Activated naive CD8-positive, alpha-beta T cell treated with anti-CD3 and anti-CD28 coated beads for 36 hours (primary cell): Measurements from ENCODE around the gene FUT7. TPM values are rescaled to one million over a fixed set of nuclear protein-coding genes. Genes with fewer than 3 reads are reported as not detected.
"Not testable (repeated sequence)": the region's sequence is repeated elsewhere in the genome, so short reads cannot be mapped to it uniquely, and the experiment has no call there.

Experiments used
- DNase-seq: peaks from one replicate; pipeline ENCODE4 v3.0.0; 2021
- H3K27ac Mint-ChIP-seq: one replicate; pipeline ENCODE4 v1.8.0; 2022; ENCODE audit warnings: mild to moderate bottlenecking, moderate library complexity, mixed read lengths
- H3K27me3 Mint-ChIP-seq: one replicate; pipeline ENCODE4 v1.8.0; 2022; ENCODE audit warnings: mild to moderate bottlenecking, mixed read lengths
- H3K36me3 Mint-ChIP-seq: one replicate; pipeline ENCODE4 v1.8.0; 2021; ENCODE audit warnings: mild to moderate bottlenecking, mixed read lengths
- H3K4me1 Mint-ChIP-seq: one replicate; pipeline ENCODE4 v1.8.0; 2021; ENCODE audit warnings: mixed read lengths
- H3K4me3 Mint-ChIP-seq: one replicate; pipeline ENCODE4 v1.8.0; 2022; ENCODE audit warnings: mild to moderate bottlenecking, moderate library complexity, mixed read lengths
- H3K9me3 Mint-ChIP-seq: one replicate; pipeline ENCODE4 v1.8.0; 2022; ENCODE audit warnings: mixed read lengths
- total RNA-seq, 2 experiments: library from RNA; stranded (reverse); gene quantifications; one replicate each; pipeline ENCODE4 v1.2.3, GENCODE V29; 2021

The FUT7 gene
- total RNA-seq, 2 experiments from 2014 or later = not detected

GRCh38 chr9:137069508-137070091 is 37.7 kb upstream of the FUT7 start:
- Mint-ChIP-seq H3K27me3 (peaks cover 4% of the 10 kb centered on the region), H3K27ac (no peak overlapping the region), H3K36me3 (no peaks in the 10 kb centered on the region), H3K4me1 (peaks cover 8% of the 10 kb centered on the region), H3K9me3 (no peaks in the 10 kb centered on the region), H3K4me3 (peak overlapping the region; percentile 66)
- no peak for DNase-seq

DNA sequence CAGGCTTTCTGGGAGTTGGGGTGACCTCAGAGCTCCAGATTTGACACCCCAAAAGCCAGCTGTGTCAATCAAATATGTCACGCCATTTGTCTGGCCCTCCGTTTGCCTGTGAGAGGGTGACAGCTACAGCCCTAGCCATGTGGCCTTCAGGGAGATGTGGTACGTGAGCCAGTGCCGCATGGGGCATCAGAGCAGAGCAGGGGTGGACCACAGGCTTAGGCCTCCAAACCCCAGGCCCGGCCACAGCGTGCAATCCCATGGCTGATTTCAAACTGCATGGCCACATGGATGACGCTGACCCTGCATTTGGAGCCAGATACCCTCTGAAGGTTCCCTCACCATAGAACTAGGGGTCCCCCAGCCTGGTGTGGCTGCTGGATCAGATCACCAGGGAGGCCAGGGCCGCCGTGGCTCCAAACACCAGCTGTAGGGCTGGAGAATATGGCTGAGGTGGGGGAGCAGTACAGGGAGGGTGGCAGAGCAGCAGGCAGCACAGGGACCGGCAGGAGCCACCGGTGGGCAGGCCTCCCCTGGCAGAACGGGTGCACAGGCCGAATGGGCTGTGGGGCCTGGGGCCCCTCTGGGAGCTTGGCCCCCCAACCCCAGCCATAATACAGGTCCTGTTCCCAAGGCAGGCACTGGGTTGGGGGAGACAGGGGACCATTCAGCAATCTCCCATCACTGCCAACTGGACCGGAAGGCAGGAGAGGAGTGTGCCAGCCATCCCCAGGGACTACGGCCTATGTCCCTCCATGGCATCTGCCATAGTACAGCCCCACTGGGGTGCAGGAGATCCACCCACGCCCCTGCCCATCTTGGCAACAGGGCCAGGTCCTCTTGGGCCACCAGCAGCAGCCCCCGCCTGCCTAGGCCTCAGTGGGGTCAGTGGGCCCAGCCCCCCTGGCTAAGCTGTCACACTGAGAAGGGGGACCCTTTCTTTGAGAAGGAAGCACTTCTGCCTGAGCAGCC is 36.9 kb upstream of the FUT7 start:
- Mint-ChIP-seq H3K4me1 (peaks cover 11% of the 10 kb centered on the region), H3K36me3 (peaks cover 3% of the 10 kb centered on the region), H3K27me3 (peaks cover 4% of the 10 kb centered on the region), H3K9me3 (no peaks in the 10 kb centered on the region), H3K27ac (no peak overlapping the region), H3K4me3 (peak overlapping the region; percentile 66)
- DNase-seq = no peak

DNA sequence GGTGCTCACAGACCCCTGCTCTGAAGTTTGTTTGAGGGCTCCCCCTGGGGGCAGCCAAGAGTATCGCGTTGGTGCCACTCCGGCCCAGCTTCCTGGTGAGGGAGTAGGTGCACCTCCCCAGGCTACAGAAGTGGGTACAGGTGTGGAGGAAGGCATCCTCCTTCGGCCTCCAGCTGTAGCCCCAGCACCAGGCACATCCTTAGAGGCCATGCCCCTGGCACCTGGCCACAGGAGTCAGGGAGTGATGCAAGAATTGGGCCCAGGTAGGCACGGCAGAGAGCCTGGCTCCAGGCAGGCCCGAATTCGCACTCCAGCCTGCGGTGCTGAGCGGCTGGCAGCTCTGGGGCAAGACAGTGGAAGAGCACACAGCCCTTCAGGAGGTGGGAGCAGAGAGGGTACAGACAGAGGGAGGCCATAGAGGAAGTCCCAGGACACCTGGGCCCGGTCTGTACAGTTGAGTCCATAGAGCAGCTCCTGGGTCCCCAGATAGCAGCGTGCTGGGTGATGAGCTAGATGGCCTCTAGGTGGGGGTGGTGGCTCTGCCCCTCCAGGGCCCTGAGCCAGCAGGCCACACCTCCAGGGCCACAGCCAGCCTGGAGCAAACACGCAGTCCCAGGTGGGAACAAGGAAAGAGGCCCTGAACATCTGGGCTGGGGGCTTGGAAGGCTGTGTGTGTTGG is 36.1 kb upstream of the FUT7 start:
- peaks cover 4% of the 10 kb centered on the region for H3K27me3 Mint-ChIP-seq
- no peak overlapping the region for H3K27ac Mint-ChIP-seq
- peaks cover 11% of the 10 kb centered on the region for H3K4me1 Mint-ChIP-seq
- H3K4me3 Mint-ChIP-seq = peak overlapping the region; percentile 56
- peaks cover 3% of the 10 kb centered on the region for H3K36me3 Mint-ChIP-seq
- H3K9me3 Mint-ChIP-seq = no peaks in the 10 kb centered on the region
- peak; percentile 88 for DNase-seq

DNA sequence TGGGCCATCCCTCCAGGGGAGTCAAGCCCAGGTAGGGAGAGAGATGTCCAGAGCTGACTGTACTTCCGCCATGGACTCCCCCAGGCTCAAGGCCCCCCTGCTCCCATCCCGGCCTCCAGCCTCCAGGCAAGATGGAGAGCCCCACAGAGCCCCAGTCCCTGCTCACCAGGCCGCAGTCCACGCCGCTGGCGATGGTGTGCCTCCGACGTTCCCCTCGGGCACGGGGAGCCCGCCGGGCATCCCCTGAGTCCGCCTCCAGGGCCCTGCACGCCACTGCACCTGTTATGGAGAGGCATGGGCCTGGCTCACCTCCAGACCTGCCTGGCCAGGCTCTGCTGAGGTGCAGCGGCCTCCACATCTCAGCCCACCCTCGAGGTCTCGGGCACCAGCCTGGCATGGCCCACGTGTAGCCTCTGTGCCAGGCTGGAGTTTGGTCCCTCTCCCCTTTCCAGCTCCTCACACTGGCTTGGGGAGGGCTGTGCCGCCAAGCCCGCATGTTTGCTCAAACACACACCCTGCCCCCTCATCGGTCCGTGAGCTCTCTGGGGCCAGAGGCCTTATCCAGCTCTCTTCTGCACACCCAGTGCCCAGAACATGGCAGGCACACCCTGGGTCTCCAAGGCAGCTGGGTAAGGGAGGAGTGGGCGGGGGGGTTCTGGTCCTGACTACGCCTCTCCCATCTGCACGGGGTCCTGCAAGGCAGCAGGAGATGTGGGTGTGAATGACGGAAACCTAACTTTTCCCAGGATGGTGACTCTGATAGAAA is 34.4 kb upstream of the FUT7 start:
- peaks cover 11% of the 10 kb centered on the region for H3K4me1 Mint-ChIP-seq
- no peaks in the 10 kb centered on the region for H3K9me3 Mint-ChIP-seq
- no peak for DNase-seq
- no peak overlapping the region for H3K27ac Mint-ChIP-seq
- H3K27me3 Mint-ChIP-seq = peaks cover 4% of the 10 kb centered on the region
- no peak overlapping the region for H3K4me3 Mint-ChIP-seq
- peaks cover 3% of the 10 kb centered on the region for H3K36me3 Mint-ChIP-seq

DNA sequence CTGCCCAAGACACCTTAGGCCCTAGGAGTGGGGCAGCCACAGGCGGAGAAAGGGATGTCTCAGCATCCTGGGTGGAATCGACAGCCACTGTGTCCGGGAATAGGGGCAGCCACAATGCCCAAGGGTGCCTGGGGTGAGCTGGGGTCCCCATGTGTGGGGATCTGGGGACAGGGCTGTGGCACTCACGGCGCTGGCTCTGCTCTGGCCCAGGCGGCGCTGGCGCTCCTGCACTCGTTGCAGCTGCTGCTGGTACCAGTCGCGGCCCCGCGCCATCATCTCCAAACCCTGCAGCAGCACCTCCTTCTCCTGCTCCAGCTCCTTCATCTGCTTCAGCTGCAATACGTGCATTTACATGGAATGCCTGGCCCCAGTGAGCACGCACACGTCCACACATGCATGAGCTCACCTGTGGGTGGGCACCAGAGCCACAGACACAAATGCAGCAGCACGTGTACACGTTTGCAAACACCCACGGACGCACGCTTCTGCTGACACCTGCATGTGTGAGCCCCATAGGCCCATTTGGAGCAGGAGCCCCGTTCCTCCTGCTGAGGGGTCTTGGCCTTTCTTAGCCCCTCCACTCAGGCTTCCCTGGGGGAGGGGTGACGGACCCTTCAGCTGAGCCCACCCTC is 33.6 kb upstream of the FUT7 start:
- DNase-seq = no peak

DNA sequence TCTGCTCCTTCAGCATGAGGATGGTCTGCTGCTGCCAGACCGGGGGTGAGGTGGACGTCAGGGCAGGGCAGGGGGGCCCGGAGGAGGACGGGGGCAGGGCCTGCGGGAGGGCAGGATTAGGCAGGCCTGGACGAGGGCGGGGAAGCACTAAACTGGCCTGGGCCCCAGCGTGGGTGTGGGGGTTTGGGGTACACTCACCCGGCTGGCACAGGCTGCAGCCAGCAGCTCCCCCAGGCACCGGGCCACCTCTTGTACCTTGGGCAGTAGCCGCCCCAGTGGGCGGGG is 32.9 kb upstream of the FUT7 start:
- Mint-ChIP-seq H3K27ac (no peak overlapping the region), H3K4me3 (no peak overlapping the region), H3K36me3 (peaks cover 3% of the 10 kb centered on the region), H3K27me3 (peaks cover 4% of the 10 kb centered on the region), H3K9me3 (no peaks in the 10 kb centered on the region), H3K4me1 (peaks cover 7% of the 10 kb centered on the region)
- no peak for DNase-seq

More for the DNA sequence above, 33.6 kb upstream of the FUT7 start:
- Mint-ChIP-seq H3K4me1 (peaks cover 7% of the 10 kb centered on the region), H3K27ac (no peak overlapping the region), H3K4me3 (no peak overlapping the region), H3K36me3 (peaks cover 3% of the 10 kb centered on the region), H3K9me3 (no peaks in the 10 kb centered on the region), H3K27me3 (peaks cover 4% of the 10 kb centered on the region)

DNA sequence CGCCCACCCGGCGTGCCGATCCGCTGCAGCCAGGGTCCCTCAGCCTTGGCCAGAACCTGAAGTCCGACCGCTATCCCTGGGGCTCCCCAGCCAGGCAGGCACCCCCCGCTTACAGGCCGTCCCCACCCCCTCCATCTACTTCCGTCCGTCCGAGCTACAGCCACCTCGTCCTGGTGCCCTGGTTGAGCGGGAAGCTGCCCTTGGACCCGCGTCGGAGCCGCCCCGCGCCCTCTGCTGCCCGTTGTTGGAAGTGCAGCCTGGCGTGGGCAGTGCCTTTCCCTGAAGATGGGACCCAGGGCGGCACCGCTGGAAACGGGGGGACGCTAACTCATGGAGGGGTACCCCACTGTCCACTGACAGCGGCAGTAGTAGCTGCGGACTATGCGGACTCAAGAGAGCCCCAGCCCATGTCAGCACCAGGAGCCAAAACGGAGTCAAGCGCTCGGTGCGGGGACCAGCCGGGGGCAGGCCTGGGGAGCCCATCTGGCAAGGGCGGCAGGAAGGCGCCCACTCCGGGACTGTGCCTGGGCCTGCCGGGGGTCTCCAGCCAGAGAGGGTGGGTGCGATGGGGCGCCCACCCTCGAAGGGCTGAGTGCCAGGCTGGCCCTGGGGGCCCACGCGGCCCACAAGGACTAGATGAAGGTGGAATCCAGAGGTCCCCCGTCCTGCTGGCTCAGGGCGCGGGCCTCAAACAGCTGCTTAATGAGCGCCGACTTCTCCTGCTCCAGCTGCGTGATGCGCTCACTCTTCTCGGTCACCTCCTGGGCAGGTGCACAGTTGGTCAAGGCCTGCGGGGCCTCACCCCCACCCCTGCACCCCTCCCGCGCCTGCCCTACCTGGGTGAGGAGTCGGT is 32.4 kb upstream of the FUT7 start:
- H3K36me3 Mint-ChIP-seq = peaks cover 3% of the 10 kb centered on the region
- peak; percentile 60 for DNase-seq
- H3K9me3 Mint-ChIP-seq = no peaks in the 10 kb centered on the region
- peaks cover 7% of the 10 kb centered on the region for H3K4me1 Mint-ChIP-seq
- no peak overlapping the region for H3K4me3 Mint-ChIP-seq
- peaks cover 4% of the 10 kb centered on the region for H3K27me3 Mint-ChIP-seq
- H3K27ac Mint-ChIP-seq = no peak overlapping the region

DNA sequence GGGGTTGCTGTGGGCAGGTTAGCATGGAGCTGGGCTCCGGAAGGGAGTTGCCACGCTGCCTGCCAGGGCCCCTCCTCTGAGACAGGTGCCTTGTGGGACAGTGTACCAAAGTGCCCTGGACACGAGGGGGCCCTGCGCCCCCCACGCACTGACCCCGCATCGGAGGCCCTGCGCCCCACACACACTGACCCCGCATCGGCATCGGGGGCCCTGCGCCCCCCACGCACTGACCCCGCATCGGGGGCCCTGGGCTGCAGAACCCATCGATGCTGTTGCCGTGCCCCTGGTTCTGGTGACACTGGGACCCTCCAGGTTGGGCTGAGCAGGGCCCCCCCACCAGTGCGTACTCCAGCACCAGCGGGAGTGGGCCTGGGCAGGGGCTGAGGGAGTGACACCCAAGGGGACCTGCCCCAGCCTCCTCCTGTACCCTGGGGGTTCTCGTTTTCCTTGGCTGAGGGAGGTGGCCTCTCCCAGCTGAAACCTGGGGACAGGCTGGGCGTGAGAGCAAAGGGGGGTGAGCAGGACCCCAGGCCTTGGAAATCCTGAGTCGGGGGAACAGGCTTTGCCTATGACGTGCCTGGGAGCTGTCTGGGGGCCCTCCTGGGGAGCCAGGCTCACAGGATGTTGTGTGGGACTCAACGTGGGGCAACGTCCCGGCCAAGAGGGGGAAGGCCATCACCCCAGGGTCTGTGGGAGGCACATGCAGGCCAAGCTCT is 31.6 kb upstream of the FUT7 start:
- H3K9me3 Mint-ChIP-seq = no peaks in the 10 kb centered on the region
- DNase-seq = no peak
- no peak overlapping the region for H3K27ac Mint-ChIP-seq
- H3K27me3 Mint-ChIP-seq = peaks cover 4% of the 10 kb centered on the region
- no peak overlapping the region for H3K4me3 Mint-ChIP-seq
- H3K4me1 Mint-ChIP-seq = peaks cover 7% of the 10 kb centered on the region
- peaks cover 3% of the 10 kb centered on the region for H3K36me3 Mint-ChIP-seq

DNA sequence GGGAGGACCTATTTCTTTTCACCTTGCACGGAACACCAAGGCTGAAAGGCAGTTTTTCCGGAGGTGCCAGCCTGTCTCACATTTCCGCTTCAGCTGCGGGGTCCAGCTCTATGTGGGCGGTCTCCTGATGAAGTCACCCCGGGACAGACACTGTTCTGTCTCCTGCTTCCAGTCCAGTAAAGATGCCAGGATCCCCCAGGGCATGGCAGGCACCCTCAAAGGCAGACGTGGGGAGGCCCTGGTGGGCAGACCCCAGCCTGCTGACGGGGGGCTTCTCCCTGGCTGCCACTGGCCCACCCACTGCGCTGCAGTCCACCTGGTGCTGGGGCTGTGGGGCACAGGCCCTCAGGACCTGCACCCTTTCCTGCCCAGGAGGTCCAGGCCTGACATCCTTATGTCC is 30.9 kb upstream of the FUT7 start:
- DNase-seq, H3K36me3 Mint-ChIP-seq, H3K27me3 Mint-ChIP-seq, H3K4me3 Mint-ChIP-seq, H3K4me1 Mint-ChIP-seq, H3K9me3 Mint-ChIP-seq, H3K27ac Mint-ChIP-seq: not testable (repeated sequence)

- Mint-ChIP-seq H3K4me3 (no peak overlapping the region), H3K4me1 (peaks cover 3% of the 10 kb centered on the region), H3K27me3 (no peaks in the 10 kb centered on the region), H3K36me3 (peaks cover 3% of the 10 kb centered on the region), H3K27ac (no peak overlapping the region), H3K9me3 (no peaks in the 10 kb centered on the region)
- no peak for DNase-seq
These were observed 30.5 kb upstream of the FUT7 start for GRCh38 chr9:137062384-137062783.

GRCh38 chr9:137058521-137059234 is 26.8 kb upstream of the FUT7 start:
- no peaks in the 10 kb centered on the region for H3K4me1 Mint-ChIP-seq
- no peak for DNase-seq
- no peaks in the 10 kb centered on the region for H3K36me3 Mint-ChIP-seq
- peaks cover 3% of the 10 kb centered on the region for H3K27me3 Mint-ChIP-seq
- H3K9me3 Mint-ChIP-seq = no peaks in the 10 kb centered on the region
- H3K4me3 Mint-ChIP-seq = no peak overlapping the region
- H3K27ac Mint-ChIP-seq = no peak overlapping the region

- Mint-ChIP-seq H3K4me1 (no peaks in the 10 kb centered on the region), H3K27me3 (peaks cover 9% of the 10 kb centered on the region), H3K4me3 (no peak overlapping the region), H3K27ac (no peak overlapping the region), H3K36me3 (no peaks in the 10 kb centered on the region), H3K9me3 (no peaks in the 10 kb centered on the region)
- DNase-seq = no peak
These were observed 25.7 kb upstream of the FUT7 start for GRCh38 chr9:137057545-137057944.
